GM18502 (cell line): ENCODE results near the gene HSPA4L.

ENCODE experiments used
- ATAC-seq: cut with Tn5 transposase; IDR thresholded peaks from one replicate; pipeline ENCODE4 v1.9.1; 2021; ENCODE audit warnings: mild to moderate bottlenecking; ENCODE audit not compliant: unreplicated experiment, poor library complexity

The HSPA4L gene

GRCh38 chr4:127782275-127783025 lies at the start of gene HSPA4L:
HSPA4L (plus strand) TSS chr4:127782322; CDS start chr4:127782551, 229 bp downstream.
- ATAC-seq: peak; percentile 49

DNA sequence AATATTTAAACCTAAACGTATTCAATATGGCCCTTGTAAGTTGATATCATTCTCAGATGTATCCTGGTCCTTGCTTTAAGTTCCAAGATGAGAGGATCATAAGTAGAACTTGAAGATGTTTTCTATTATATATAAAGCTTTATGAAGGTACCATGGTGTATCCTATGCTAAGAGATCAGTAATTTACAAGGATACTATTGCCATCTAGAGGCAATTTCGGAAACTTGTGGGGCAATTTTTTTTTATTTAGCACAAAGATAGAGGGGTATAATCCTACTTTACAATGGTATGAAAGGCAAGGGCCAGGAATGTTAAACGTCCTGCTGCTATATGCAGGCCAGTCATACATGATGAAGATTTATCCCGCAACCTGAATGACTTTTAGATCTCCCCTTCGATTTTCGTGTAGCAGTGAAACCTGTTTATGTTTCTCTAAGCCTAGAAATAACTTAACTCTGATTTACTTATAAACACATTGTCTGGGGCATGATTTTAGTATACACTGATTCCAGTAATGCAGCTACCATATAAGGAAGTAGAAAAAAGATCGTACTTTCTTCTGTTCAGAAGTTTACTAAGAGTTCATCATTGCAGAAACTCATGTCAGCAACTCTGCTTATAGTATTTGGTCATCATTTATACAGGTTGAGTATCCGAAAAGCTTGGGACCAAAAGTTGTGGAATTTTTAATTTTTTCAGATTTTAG lies 49.3 kb upstream of the HSPA4L start:
- ATAC-seq: peak; percentile 82

GRCh38 chr4:127734976-127735375 lies 47.1 kb upstream of the HSPA4L start:
- ATAC-seq: no peak

- ATAC-seq: no peak
Measured at GRCh38 chr4:127737295-127737694, 44.8 kb upstream of the HSPA4L start.

- ATAC-seq: no peak
Measured at GRCh38 chr4:127741247-127741646, 40.9 kb upstream of the HSPA4L start.

GRCh38 chr4:127747883-127748282 lies 34.2 kb upstream of the HSPA4L start:
- no peak for ATAC-seq

DNA sequence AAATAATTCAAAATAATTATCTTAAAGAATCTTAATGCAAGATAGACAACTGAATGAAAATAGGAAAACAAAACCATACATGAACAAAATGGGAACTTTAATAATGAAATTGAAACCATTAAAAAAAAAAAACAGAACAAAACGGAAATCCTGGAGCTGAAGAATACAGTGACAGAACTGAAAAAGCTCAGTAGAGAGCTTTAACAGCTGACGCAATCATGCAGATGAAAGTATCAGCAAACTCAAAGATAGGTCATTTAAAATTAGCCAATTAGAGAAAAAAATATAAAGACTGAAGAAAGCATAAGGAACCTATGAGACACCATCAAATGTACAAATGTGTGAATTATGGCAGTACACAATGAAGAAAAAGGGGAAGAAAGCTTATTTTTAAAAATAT lies 33.2 kb upstream of the HSPA4L start:
- no peak for ATAC-seq

DNA sequence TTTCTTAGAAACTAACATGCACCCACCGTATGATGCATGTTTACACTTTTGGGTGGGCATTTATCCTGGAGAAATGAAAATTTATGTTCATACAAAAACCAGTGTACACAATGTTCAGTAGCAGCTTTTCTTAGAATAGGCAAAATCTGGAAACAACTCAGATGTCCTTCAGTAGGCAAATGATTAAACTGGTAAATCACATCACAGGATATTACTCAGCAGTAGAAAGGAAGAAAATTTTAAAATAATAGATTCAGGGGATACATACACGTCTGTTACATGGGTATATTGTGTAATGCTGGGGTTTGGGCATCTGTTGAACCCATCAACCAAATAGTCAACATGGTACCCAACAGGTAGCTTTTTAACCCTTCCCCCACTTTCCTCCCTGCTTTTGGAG lies 25.2 kb upstream of the HSPA4L start:
- no peak for ATAC-seq

DNA sequence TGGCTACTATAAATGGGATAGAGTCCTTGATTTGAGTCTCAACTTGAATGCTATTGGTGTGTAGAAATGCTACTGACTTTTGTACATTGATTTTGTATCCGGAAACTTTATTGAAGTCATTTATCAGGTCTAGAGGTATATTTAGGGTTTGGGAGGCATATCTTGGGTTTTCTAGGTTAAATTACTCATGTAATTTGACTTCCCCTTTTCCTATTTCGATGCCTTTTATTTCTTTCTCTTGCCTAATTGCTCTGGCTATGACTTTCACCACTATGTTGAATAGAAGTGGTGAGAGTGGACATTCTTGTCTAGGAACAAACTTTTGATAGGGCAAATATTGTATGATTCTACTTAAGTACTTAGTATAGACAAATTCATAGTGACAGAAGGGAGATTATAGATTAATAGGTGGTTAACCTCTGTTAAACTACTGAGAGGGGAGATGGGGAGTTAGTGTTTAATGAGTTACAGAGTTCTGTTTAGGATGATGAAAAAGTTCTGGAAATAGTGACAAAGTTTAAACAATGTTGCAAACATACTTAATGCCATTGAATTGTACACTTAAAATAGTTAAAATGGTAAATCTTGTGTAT lies 22.8 kb upstream of the HSPA4L start:
- peak; percentile 44 for ATAC-seq

- ATAC-seq: no peak
Measured at GRCh38 chr4:127759893-127760292, 22.2 kb upstream of the HSPA4L start.

DNA sequence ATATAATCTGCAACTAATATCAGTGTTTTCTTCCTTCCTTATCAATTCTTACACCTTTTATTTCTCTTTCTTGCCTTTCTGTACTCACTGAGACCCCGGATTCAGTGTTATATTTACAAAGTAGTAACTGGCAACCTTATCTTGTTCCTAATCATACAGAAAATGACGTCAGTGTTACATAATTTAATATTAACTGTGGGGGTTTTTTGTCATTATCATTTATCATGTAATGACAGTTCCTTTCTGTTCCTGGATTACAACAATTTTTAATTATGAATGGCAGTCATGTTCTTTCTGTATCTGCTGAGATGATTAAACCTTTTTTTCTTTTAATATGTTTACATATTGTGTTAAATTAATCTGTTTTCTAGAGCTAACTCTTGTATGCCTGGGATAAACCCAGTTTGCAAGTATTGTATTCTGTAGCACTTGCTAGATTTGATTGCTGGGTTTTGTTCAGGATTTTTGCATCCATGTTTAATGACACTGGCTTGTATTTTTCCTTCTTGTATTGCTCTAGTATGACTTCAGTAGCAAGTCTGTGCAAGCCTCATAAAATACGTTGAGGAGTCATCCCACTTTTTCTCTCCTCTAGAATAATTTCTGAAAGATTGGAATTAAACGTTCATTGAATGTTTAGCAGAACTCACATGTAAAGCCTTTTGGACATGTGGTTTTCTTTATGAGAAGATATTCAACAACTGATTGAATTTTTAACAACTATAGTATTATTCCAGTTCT lies 10.4 kb upstream of the HSPA4L start:
- no peak for ATAC-seq

- no peak for ATAC-seq
Measured at GRCh38 chr4:127772769-127773671, 9.1 kb upstream of the HSPA4L start.

GRCh38 chr4:127775843-127776242 lies 6.3 kb upstream of the HSPA4L start:
- no peak for ATAC-seq

GRCh38 chr4:127776620-127777019 lies 5.5 kb upstream of the HSPA4L start:
- ATAC-seq: no peak

DNA sequence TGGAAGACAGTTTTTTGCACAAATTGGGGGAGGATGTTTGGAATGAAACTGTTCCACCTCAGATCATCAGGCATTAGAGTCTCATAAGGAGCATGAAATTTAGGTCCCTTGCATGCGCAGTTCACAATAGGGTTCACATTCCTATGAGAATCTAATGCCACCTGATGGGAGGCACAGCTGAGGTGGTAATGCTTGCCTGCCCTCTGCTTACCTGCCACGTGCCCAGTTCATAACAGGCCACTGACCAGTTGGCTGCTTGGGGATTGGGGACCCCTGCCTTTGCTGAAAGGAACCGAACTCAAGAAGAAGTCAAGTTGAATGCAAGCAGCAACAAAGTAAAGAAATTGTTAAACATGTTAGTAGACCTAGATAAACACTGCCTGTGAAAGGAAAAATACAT lies 4.6 kb upstream of the HSPA4L start:
- ATAC-seq: no peak

DNA sequence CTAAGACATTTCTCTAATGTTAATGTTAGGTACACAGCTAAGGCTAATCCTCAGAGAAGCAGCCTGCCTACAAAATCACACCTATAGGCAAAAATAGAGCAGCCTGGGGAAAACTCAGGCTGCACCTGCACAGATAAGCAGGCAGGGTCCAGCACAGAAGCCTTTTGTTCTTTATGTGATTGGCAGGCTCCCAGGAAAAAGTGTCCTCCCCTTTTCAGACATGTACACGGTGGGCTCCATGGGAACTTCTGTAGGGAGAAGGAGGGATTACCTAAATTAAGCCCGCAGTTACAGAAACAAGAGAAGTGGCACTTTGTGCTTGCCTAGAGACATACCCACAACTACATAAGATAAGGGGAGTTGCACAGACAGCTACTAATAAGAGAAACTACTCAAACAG lies 4.0 kb upstream of the HSPA4L start:
- ATAC-seq: no peak

GRCh38 chr4:127780598-127780997 lies 1.5 kb upstream of the HSPA4L start:
- no peak for ATAC-seq

DNA sequence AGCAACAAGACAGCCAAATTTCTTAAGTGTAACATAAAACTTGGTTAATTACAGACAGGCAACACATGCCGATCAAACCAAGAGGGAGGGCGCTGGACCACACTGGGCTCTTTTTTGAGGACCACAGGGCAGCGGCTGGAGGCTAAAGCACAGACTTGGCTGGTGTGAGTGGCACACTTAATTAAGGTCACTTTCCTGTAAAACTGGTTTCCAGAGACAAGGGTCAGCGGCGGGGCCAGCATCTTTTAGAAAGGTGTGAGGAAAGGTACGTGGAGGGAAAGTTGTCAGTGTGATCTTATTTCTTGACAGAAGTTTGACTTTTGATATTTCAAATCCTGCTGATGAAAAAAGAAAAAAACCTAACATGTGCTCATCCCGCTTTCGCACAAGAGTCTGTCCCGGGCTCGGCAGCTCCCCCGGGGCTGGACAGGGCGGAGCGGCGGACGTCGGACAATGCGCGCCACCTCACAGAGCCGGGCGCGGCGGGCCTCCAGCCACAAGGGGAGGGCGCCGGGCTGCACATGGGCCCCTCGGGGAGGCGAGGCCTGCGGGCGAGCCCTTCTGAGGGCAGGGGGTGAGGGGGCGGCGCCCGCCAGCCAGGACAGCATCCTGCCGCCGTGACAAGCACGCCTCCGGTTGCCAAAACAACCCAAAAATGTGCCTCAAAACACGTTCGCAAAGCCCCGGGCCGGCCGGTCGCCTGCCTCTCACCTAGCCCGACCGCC lies 660 bp upstream of the HSPA4L start:
- peak; percentile 39 for ATAC-seq

- peak; percentile 78 for ATAC-seq
Measured at GRCh38 chr4:127782025-127782274, 172 bp upstream of the HSPA4L start.
